HEK293T (cell line): ENCODE results near the gene DARS2.
"Not testable (repeated sequence)": the region's sequence is repeated elsewhere in the genome, so short reads cannot be mapped to it uniquely, and the experiment has no call there.

Experiments used
- CTCF ChIA-PET: fragments of 350-600 bp; formaldehyde crosslinking; extraction: SDS; loops from one replicate; lab custom pipeline; 2021; ENCODE audit warnings: antibody characterized with exemption, inconsistent platforms; lab: Yijun Ruan, JAX
- POLR2A ChIA-PET: fragments of 350-600 bp; formaldehyde crosslinking; extraction: SDS; loops from one replicate; lab custom pipeline; 2020; ENCODE audit warnings: antibody characterized with exemption, inconsistent platforms; lab: Yijun Ruan, JAX
- DNase-seq: peaks from one replicate; pipeline ENCODE4 v3.0.0; 2012; ENCODE audit warnings: mixed read lengths; ENCODE audit errors: extremely low spot score
- ARNT ChIP-seq: fragments of 450-650 bp; IDR thresholded peaks from 2 replicates; pipeline ENCODE4 v1.6.1; 2017; ENCODE audit warnings: mild to moderate bottlenecking
- BHLHE40 ChIP-seq: fragments of 450-650 bp; IDR thresholded peaks from 2 replicates; pipeline ENCODE4 v1.6.1; 2016; ENCODE audit warnings: mild to moderate bottlenecking, moderate library complexity, borderline replicate concordance
- CTBP1 ChIP-seq: fragments of 450-650 bp; IDR thresholded peaks from 2 replicates; pipeline ENCODE4 v1.6.1; 2016; ENCODE audit warnings: borderline replicate concordance
- ELF4 ChIP-seq: fragments of 450-650 bp; IDR thresholded peaks from 2 replicates; pipeline ENCODE4 v1.6.1; 2017; ENCODE audit warnings: antibody characterized with exemption
- FOXA1 ChIP-seq: fragments of 450-650 bp; IDR thresholded peaks from 2 replicates; pipeline ENCODE4 v1.6.1; 2016; ENCODE audit warnings: mild to moderate bottlenecking
- FOXK2 ChIP-seq: fragments of 450-650 bp; IDR thresholded peaks from 2 replicates; pipeline ENCODE4 v1.6.1; 2016; ENCODE audit warnings: mild to moderate bottlenecking
- FOXM1 ChIP-seq: fragments of 450-650 bp; IDR thresholded peaks from 2 replicates; pipeline ENCODE4 v1.6.1; 2017; ENCODE audit warnings: mild to moderate bottlenecking, borderline replicate concordance
- HDGF ChIP-seq: fragments of 450-650 bp; IDR thresholded peaks from 2 replicates; pipeline ENCODE4 v1.6.1; 2017; ENCODE audit warnings: antibody characterized with exemption, borderline replicate concordance
- L3MBTL2 ChIP-seq: fragments of 450-650 bp; conservative IDR thresholded peaks from 2 replicates; pipeline ENCODE4 v1.6.1; 2016; ENCODE audit warnings: mild to moderate bottlenecking
- LEF1 ChIP-seq: fragments of 450-650 bp; IDR thresholded peaks from 2 replicates; pipeline ENCODE4 v1.6.1; 2017; ENCODE audit warnings: mild to moderate bottlenecking, borderline replicate concordance
- NFRKB ChIP-seq: fragments of 450-650 bp; IDR thresholded peaks from 2 replicates; pipeline ENCODE4 v1.6.1; 2016; ENCODE audit warnings: mild to moderate bottlenecking, moderate library complexity
- SP1 ChIP-seq: fragments of 450-650 bp; IDR thresholded peaks from 2 replicates; pipeline ENCODE4 v1.6.1; 2017
- SUZ12 ChIP-seq: fragments of 450-650 bp; IDR thresholded peaks from 2 replicates; pipeline ENCODE4 v1.6.1; 2016; ENCODE audit warnings: mild to moderate bottlenecking
- TARDBP ChIP-seq: fragments of 450-650 bp; IDR thresholded peaks from 2 replicates; pipeline ENCODE4 v1.6.1; 2016
- ZNF384 ChIP-seq: fragments of 450-650 bp; IDR thresholded peaks from 2 replicates; pipeline ENCODE4 v1.6.1; 2016
- TF ChIP-seq, protein P1 (sequence below): fragments of 450-650 bp; IDR thresholded peaks from 2 replicates; pipeline ENCODE4 v1.6.1; 2016

Gene DARS2

DNA sequence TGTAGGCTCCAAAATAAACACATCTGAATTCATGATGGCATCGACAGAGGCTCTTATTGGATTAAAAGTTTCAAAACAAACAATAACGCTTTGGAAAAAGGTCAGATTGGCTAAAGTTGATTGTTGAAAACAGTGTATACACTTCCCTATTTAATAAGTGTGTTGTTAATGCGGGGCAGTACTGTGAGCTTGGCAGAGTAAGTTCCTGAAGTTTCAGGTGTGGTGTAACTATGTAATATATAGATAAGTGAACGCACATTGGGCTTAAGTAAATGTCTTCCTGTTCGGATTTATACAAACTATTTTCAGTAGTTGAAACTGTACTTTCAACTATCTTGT lies 44.5 kb downstream of the DARS2 start:
- TF ChIP-seq FOXA1 (no peak), TARDBP (no peak), ZNF384 (no peak), FOXM1 (no peak)
- TF ChIP-seq, protein P1, sequence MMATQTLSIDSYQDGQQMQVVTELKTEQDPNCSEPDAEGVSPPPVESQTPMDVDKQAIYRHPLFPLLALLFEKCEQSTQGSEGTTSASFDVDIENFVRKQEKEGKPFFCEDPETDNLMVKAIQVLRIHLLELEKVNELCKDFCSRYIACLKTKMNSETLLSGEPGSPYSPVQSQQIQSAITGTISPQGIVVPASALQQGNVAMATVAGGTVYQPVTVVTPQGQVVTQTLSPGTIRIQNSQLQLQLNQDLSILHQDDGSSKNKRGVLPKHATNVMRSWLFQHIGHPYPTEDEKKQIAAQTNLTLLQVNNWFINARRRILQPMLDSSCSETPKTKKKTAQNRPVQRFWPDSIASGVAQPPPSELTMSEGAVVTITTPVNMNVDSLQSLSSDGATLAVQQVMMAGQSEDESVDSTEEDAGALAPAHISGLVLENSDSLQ = no peak
- CTCF ChIA-PET = interaction anchor here (0.5 kb wide), 1 partner anchor 378 kb away, joined by 3 read pairs; no protein-coding TSS in a partner anchor
- DNase-seq = no peak

DNA sequence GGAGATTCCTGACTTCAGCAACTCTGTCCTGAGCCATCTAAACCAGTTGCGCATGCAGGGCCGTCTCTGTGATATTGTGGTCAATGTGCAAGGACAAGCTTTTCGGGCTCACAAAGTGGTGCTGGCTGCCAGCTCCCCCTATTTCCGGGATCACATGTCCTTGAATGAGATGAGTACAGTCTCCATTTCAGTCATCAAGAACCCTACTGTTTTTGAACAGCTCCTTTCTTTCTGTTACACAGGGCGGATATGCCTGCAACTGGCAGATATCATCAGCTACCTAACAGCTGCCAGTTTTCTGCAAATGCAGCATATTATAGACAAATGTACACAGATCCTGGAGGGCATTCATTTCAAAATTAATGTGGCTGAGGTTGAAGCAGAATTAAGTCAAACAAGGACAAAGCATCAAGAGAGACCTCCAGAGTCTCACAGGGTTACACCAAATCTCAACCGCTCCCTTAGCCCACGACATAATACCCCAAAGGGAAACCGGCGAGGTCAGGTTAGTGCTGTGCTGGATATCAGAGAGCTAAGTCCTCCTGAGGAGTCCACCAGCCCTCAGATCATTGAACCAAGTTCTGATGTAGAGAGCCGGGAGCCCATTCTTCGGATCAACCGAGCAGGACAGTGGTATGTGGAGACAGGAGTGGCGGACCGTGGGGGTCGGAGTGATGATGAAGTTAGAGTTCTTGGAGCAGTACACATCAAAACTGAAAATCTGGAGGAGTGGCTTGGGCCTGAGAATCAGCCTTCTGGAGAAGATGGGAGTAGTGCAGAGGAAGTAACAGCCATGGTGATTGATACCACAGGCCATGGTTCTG lies 46.0 kb downstream of the DARS2 start:
- DNase-seq = no peak
- POLR2A ChIA-PET = interaction anchor here (0.8 kb wide), 1 partner anchor 46 kb away, joined by 5 read pairs; the partner anchor contains the start of gene DARS2
- CTCF ChIA-PET = no interaction called here
- no peak for TF ChIP-seq ELF4

More for the DNA sequence above, 44.5 kb downstream of the DARS2 start:
- POLR2A ChIA-PET = interaction anchor here (1.0 to 2.4 kb wide), 4 partner anchors 10 to 172 kb away, joined by 4 to 7 read pairs (median 4); no protein-coding TSS in a partner anchor

DNA sequence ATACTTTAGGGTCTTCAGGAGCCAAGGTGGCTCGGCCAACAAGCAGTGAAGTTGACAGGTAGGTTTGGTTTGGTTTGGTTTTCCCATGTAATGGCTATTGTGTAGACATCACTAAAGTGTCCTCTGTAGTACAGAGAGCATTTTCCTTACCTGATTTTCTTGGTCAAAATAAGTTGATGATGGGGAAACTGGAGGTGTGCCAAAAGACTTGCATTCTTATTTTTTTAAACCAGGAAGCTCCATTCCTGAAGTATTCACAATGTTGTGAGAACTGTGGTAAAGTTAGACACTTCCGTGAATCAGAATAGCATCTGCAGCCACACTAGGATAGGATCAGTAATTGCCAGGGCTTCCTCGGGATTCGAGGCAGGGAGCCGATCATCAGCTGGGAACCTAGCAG lies 46.6 kb downstream of the DARS2 start:
- ChIA-PET POLR2A (no interaction called here), CTCF (no interaction called here)
- TF ChIP-seq SUZ12 = no peak
- TF ChIP-seq LEF1 = no peak
- TF ChIP-seq BHLHE40 = no peak
- no peak for TF ChIP-seq ELF4
- no peak for TF ChIP-seq HDGF
- no peak for TF ChIP-seq FOXK2
- TF ChIP-seq FOXA1 = no peak
- DNase-seq = no peak

DNA sequence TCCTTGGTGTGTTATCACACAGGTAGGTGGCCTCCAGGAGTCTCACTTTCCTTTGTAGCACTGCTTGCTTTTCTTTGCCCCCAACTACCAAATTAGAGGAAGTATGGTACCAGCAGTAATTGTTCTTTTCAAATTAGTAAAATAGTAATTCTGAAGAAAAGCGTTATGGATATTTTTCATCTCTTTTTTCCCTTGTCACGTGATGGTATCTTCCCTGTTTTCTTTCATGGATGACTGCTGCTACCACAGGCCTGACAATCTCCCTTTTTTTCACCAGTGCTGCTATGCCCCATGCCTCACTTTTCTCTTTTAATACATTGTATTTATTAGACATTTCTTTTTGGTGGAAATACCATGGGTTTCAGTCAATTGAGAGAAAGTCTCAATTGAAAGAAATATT lies 47.0 kb downstream of the DARS2 start:
- ChIA-PET POLR2A (no interaction called here), CTCF (no interaction called here)
- no peak for DNase-seq
- TF ChIP-seq NFRKB (no peak), SUZ12 (no peak), FOXM1 (no peak), SP1 (no peak), FOXA1 (no peak), HDGF (no peak)

DNA sequence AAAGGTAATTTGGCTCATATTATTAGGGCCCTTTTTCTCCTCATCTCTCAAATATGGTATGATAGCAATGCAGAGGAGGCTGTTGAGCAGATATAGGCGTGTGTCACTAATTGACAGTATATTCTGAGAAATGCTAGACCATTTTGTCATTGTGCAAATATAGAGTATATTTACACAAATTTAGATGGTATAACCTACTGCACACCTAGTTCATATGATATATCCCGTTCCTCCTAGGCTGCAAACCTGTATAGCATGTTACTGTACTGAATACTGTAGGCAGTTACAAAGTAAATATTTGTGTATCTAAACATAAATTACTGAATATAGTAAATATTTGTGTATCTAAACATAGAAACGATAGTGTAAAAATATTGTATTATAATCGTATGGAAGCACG lies 52.3 kb downstream of the DARS2 start:
- ChIA-PET POLR2A (interaction anchor here (1.1 kb wide), 1 partner anchor 9 kb away, joined by 3 read pairs; the partner anchor contains the start of genes GAS5 and ZBTB37), CTCF (no interaction called here)
- DNase-seq = no peak
- TF ChIP-seq SUZ12 (no peak), NFRKB (no peak), FOXK2 (no peak), L3MBTL2 (no peak), BHLHE40 (no peak)

DNA sequence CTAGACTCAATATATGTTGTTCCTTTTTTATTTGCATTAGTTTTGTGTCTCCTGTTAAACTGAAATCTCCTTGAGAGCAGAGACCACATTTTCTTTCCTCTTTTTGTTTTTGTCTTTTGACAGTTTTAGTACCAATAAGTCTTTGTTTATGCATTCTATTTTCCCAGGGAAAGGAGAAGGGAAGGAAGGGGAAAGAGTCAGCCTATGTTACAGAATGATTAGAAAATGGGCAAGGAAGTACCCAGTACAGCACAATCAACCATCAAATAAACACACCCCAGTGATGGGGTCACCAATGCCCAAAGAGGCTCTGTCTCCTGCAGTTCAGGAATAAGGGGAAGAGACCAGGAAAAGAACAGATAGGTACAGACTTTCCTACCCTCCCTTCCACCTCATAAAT lies 53.8 kb downstream of the DARS2 start:
- TF ChIP-seq, protein P1 = no peak
- TF ChIP-seq L3MBTL2 (no peak), SUZ12 (no peak), FOXA1 (no peak), FOXM1 (no peak), TARDBP (no peak), ELF4 (no peak), ZNF384 (no peak), NFRKB (no peak), FOXK2 (no peak), CTBP1 (no peak), SP1 (no peak), HDGF (no peak), LEF1 (no peak), ARNT (no peak), BHLHE40 (no peak)
- CTCF ChIA-PET = no interaction called here
- POLR2A ChIA-PET = interaction anchor here (2.3 kb wide), 1 partner anchor 10 kb away, joined by 7 read pairs; the partner anchor contains the start of genes GAS5 and ZBTB37

DNA sequence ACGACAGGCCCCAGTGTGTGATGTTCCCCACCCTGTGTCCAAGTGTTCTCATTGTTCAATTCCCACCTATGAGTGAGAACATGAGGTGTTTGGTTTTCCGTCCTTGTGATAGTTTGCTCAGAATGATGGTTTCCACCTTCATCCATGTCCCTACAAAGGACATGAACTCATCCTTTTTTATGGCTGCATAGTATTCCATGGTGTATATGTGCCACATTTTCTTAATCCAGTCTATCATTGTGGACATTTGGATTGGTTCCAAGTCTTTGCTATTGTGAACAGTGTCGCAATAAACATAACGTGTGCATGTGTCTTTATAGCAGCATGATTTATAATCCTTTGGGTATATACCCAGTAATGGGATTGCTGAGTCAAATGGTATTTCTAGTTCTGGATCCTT lies 56.6 kb downstream of the DARS2 start:
- DNase-seq, CTCF ChIA-PET, POLR2A ChIA-PET: not testable (repeated sequence)

More for the DNA sequence above, 53.8 kb downstream of the DARS2 start:
- no peak for DNase-seq

DNA sequence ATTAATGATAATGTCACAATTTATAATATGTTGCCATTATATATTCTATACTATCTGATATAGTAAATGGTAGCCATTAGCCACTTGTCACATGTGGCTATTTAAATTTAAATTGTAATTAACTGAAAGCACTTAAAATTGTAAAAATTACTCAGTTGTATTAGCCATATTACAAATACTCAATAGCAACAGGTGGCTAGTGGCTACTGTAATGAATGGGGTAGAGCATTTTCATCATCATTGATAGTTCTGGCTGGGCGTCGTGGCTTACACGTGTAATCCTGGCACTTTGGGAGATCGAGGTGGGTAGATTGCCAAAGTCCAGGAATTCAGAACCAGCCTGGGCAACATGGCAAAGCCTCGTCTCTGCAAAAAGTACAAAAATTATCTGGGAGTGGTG lies 60.2 kb downstream of the DARS2 start:
- DNase-seq = no peak
- CTCF ChIA-PET = no interaction called here
- TF ChIP-seq NFRKB (no peak), SP1 (no peak), ZNF384 (no peak), FOXM1 (no peak), L3MBTL2 (no peak), ARNT (no peak), FOXA1 (no peak), FOXK2 (no peak), HDGF (no peak), SUZ12 (no peak)
- TF ChIP-seq, protein P1 = no peak
- POLR2A ChIA-PET = no interaction called here
